Keratinocyte (primary cell): ENCODE measurements around the gene TP63.

ENCODE experiments used
- CTCF ChIP-seq, 3 experiments: IDR thresholded peaks in 1 of 3; conservative IDR thresholded peaks in 1 of 3; optimal IDR thresholded peaks in 1 of 3; 2 replicates in 2 of 3; 3 replicates in 1 of 3; pipeline versions ENCODE3 to v1.5.1; 2011; ENCODE audit warnings: low read length in 3 of 3, mild to moderate bottlenecking in 3 of 3, moderate library complexity in 2 of 3, control low read depth in 1 of 3, inconsistent platforms in 1 of 3; ENCODE audit not compliant: insufficient read depth in 2 of 3; ENCODE audit errors: extremely low read depth in 1 of 3
- EZH2 ChIP-seq: IDR thresholded peaks from one replicate; pipeline ENCODE4 v1.6.1; 2012; ENCODE audit warnings: inconsistent platforms, mild to moderate bottlenecking, low read length, moderate library complexity

DNA sequence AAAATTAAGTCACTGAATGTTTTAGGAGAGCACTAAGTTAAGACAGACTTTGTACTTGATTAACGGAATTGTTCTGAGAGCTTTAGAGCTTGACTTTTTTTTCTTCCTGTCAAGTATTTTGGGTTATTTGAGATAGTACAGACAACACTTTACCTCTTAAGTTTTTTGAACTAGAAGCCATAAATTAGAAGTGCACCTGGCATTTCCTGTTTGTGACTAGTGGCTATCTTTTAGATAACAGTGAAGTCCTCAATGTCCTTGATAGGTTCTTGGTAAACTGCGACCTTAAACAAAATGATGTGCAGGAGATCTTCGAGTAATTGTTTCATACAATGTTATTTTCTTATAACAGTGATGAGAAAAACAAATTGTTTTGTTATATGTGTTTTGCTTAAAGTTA, 213.9 kb downstream of the TP63 start:
- no peak for TF ChIP-seq EZH2
- no peak for TF ChIP-seq CTCF (optimal IDR thresholded peaks at IDR 0.05 in 1 of 3, IDR thresholded peaks at IDR 0.05 in 1 of 3, conservative IDR thresholded peaks at IDR 0.05 in 1 of 3; ENCODE audit: extremely low read depth in 1 of 3, insufficient read depth in 2 of 3, low read length in 3 of 3)
